ENCODE measurements around the gene RIPK1. TPM values are rescaled to one million over a fixed set of nuclear protein-coding genes. Genes with fewer than 3 reads are reported as not detected.

The RIPK1 gene
- total and polyA plus RNA-seq, 2 of the 8 experiments (the other 6 are each of a cell fraction or from before 2014, with no cell fraction given), result 5.9 to 22.9 TPM

DNA sequence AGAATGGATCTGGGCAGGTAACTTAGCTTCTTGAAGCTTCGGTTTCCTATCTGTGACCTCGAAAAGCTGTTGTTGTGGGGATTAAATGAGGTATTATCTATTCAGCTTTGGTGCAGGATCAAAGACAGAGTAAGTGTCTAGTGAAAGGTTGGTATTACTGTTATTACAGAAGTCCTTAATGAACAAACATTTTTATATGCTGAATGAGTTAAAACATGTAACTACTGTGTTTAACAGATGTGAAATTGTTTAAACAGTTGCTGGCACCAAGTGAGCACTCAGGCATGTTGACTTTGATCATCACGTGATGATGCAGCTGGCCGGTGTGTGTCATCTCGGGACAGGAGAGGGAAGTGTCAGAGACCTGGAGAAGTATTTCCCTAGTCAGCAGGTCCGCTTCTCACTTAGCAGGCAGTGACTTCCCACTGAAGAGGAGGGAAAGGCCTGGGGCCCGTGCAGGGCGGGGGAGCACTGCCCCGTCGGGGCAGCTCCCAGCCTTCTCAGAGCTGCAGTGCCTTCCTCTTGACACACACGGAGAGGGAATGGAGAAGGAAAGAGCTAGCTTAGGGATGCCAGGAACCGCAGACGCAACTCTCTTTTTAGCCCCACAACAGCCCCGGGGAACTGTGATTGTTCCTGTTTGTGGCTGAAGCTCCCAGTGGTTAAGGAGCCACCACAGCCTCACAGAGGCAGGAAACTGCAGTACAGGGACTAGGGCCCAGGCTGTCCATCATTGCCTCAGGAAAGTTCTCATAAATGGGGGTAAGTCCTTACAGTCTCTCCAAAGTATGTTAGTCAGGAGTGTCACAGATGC, 71.0 kb downstream of the RIPK1 start:
- peaks cover 13 to 58% (median 39%) of the 10 kb centered on the region in 4 experiments for H3K36me3 ChIP-seq (ENCODE audit: control insufficient read depth in 2 of 4, insufficient read depth in 4 of 4, low read length in 3 of 4)
- FAIRE-seq, result no peak
- TF ChIP-seq ASH2L (IDR thresholded peaks at IDR 0.05; ENCODE audit: low read length) (no peak), SAP30 (IDR thresholded peaks at IDR 0.05; ENCODE audit: insufficient read depth, insufficient replicate concordance, low read length) (no peak), JUN (IDR thresholded peaks at IDR 0.05; ENCODE audit: low read depth, low read length) (no peak), RFX5 (IDR thresholded peaks at IDR 0.05; ENCODE audit: borderline replicate concordance, low read depth, low read length) (no peak), TAF1 (IDR thresholded peaks at IDR 0.05; ENCODE audit: low read depth, low read length) (no peak), SIN3A (conservative IDR thresholded peaks at IDR 0.05 in 1 of 2, IDR thresholded peaks at IDR 0.05 in 1 of 2; ENCODE audit: low read depth in 1 of 2, low read length in 2 of 2) (no peak), GTF2F1 (IDR thresholded peaks at IDR 0.05; ENCODE audit: borderline replicate concordance, low read depth, low read length) (no peak), NRF1 (IDR thresholded peaks at IDR 0.05; ENCODE audit: low read depth, low read length) (no peak), MAFK (IDR thresholded peaks at IDR 0.05; ENCODE audit: low read depth, low read length) (no peak), CHD1 (IDR thresholded peaks at IDR 0.05; ENCODE audit: low read depth, low read length) (no peak), RAD21 (IDR thresholded peaks at IDR 0.05 in 1 of 2, conservative IDR thresholded peaks at IDR 0.05 in 1 of 2; ENCODE audit: low read depth in 2 of 2, low read length in 2 of 2) (no peak), CBX5 (IDR thresholded peaks at IDR 0.05; ENCODE audit: low read depth, low read length) (no peak)

More for the DNA sequence above, 71.0 kb downstream of the RIPK1 start:
- 91% methylated on average over 14 of the region's 14 CpGs; no CpG with 5 or more reads in 1 of the 2 experiments for WGBS, 2 experiments (ENCODE audit: extremely low coverage in 1 of 2, insufficient coverage in 1 of 2, insufficient read length in 1 of 2, insufficient replicate concordance in 2 of 2, low coverage in 1 of 2, low lambda C conversion rate in 2 of 2, missing lambda C conversion rate in 1 of 2)
- no peaks in the 10 kb centered on the region for H3K9me3 ChIP-seq (ENCODE audit: insufficient read depth in 2 of 2, low read depth in 1 of 2, low read length in 1 of 2)
- no peak overlapping the region for H2BK20ac ChIP-seq (ENCODE audit: low read length)
- no peak overlapping the region for H2AFZ ChIP-seq (ENCODE audit: low read length)
- H4K5ac ChIP-seq (ENCODE audit: insufficient read length, low read depth, low read length), result no peak overlapping the region
- no peaks in the 10 kb centered on the region for H3K79me2 ChIP-seq (ENCODE audit: control insufficient read depth in 1 of 2, insufficient read depth in 2 of 2, low read length in 2 of 2)
- H3K27ac ChIP-seq (ENCODE audit: low read depth, low read length), result no peak overlapping the region
- no peak overlapping the region for H3K9ac ChIP-seq (replicated peaks in 1 of 4; ENCODE audit: extremely low read depth in 1 of 4, low read depth in 3 of 4, low read length in 3 of 4)
- H3K4ac ChIP-seq (replicated peaks; ENCODE audit: insufficient read length, low read depth, low read length), result no peak overlapping the region
- POLR2A ChIA-PET (ENCODE audit: partially characterized antibody), result interaction anchor here (0.6 to 7.3 kb wide), 8 partner anchors 8 to 191 kb away, joined by 3 to 56 read pairs (median 6); partner anchors contain the start of gene TUBB2A
- no peaks in the 10 kb centered on the region for H3K27me3 ChIP-seq (replicated peaks in 1 of 4; ENCODE audit: control insufficient read depth in 3 of 4, extremely low read depth in 1 of 4, insufficient read depth in 3 of 4, low read length in 3 of 4)
- CTCF ChIA-PET (ENCODE audit: partially characterized antibody), result interaction anchor here (0.8 to 1.9 kb wide), 6 partner anchors 10 to 109 kb away, joined by 3 to 11 read pairs (median 6); no protein-coding TSS in a partner anchor
- no peak overlapping the region for H2BK12ac ChIP-seq (ENCODE audit: low read depth, low read length)
- H3K18ac ChIP-seq (ENCODE audit: extremely low read depth, low read length), result no peak overlapping the region
- peaks cover 0 to 7% (median 3%) of the 10 kb centered on the region in 4 experiments; a peak in 5 of 7 replicates for H3K4me1 ChIP-seq (replicated peaks in 1 of 4; ENCODE audit: control insufficient read depth in 3 of 4, insufficient read depth in 4 of 4, low read length in 3 of 4)
- H4K20me1 ChIP-seq (replicated peaks in 1 of 2; ENCODE audit: control insufficient read depth in 1 of 2, insufficient read depth in 2 of 2, low read length in 2 of 2), result no peaks in the 10 kb centered on the region
- no peak overlapping the region for H3K23ac ChIP-seq (ENCODE audit: insufficient read length)
- H2AK5ac ChIP-seq (ENCODE audit: low read depth, low read length), result no peak overlapping the region
- H2BK5ac ChIP-seq (ENCODE audit: low read depth, low read length), result no peak overlapping the region
- H3K14ac ChIP-seq (ENCODE audit: insufficient read length), result no peak overlapping the region
- no peaks in the 10 kb centered on the region for H3K79me1 ChIP-seq (ENCODE audit: low read depth, low read length)
- H4K91ac ChIP-seq (replicated peaks; ENCODE audit: insufficient read length, low read length), result no peak overlapping the region
- no peak overlapping the region for H3K56ac ChIP-seq (replicated peaks; ENCODE audit: insufficient read length, low read depth, low read length)
- no peak overlapping the region for H3K4me3 ChIP-seq (ENCODE audit: extremely low read depth in 1 of 4, insufficient read depth in 2 of 4, low read depth in 3 of 4, low read length in 4 of 4)
- no peak for DNase-seq (ENCODE audit: low read depth in 1 of 2, low spot score in 2 of 2)
- no peaks in the 10 kb centered on the region for H3K23me2 ChIP-seq (ENCODE audit: low read depth, low read length)
- H3K4me2 ChIP-seq (ENCODE audit: insufficient read depth in 1 of 2, low read depth in 2 of 2, low read length in 2 of 2), result no peak overlapping the region
- no peak overlapping the region for H2BK15ac ChIP-seq (ENCODE audit: low read length)
- H2BK120ac ChIP-seq (replicated peaks; ENCODE audit: low read depth, low read length), result no peak overlapping the region
- H4K8ac ChIP-seq (ENCODE audit: extremely low read depth, insufficient read depth, low read length), result no peak overlapping the region
